HCT116 (cell line): Measurements from ENCODE around the gene LCMT1.

Experiments used
- EGR1 ChIP-seq: IDR thresholded peaks from 2 replicates; pipeline ENCODE4 v1.6.1; 2012; ENCODE audit warnings: low read depth
- EZH2 ChIP-seq: fragments of 200-600 bp; sonication (generic); IDR thresholded peaks from 2 replicates; pipeline ENCODE4 v1.6.1; 2017; ENCODE audit warnings: antibody characterized with exemption, mixed run types
- JUND ChIP-seq: IDR thresholded peaks from 2 replicates; pipeline ENCODE4 v1.6.1; 2012
- POLR2A ChIP-seq: IDR thresholded peaks from 2 replicates; pipeline ENCODE4 v1.7.0; 2011; ENCODE audit warnings: borderline replicate concordance; ENCODE audit not compliant: insufficient read depth, insufficient read length; ENCODE audit errors: extremely low read depth
- POLR2AphosphoS5 ChIP-seq: IDR thresholded peaks from 2 replicates; pipeline ENCODE4 v1.6.1; 2011; ENCODE audit warnings: mild to moderate bottlenecking, low read depth, low read length, moderate library complexity
- RAD21 ChIP-seq: IDR thresholded peaks from 2 replicates; pipeline ENCODE4 v1.6.1; 2012; ENCODE audit warnings: low read depth, mild to moderate bottlenecking
- TCF7L2 ChIP-seq: IDR thresholded peaks from 2 replicates; pipeline ENCODE4 v1.7.0; 2011; ENCODE audit warnings: borderline replicate concordance, inconsistent platforms; ENCODE audit not compliant: insufficient read depth, insufficient read length; ENCODE audit errors: extremely low read depth
- YY1 ChIP-seq: IDR thresholded peaks from 2 replicates; pipeline ENCODE4 v1.6.1; 2011; ENCODE audit warnings: low read length, low read depth, moderate library complexity, mild to moderate bottlenecking; ENCODE audit not compliant: insufficient replicate concordance; ENCODE audit errors: extremely low read depth
- TF ChIP-seq, protein P1 (sequence below), 3 experiments: fragments of 200-600 bp in 1 of 3; sonication (generic) in 1 of 3; IDR thresholded peaks in 2 of 3; conservative IDR thresholded peaks in 1 of 3; 2 replicates each; pipeline ENCODE4 v1.5.1; 2012 to 2017; ENCODE audit warnings: low read depth in 2 of 3, low read length in 2 of 3, antibody characterized with exemption in 1 of 3, borderline replicate concordance in 1 of 3, control low read depth in 1 of 3, mild to moderate bottlenecking in 1 of 3, mixed read lengths in 1 of 3, mixed run types in 1 of 3, moderate library complexity in 1 of 3; ENCODE audit not compliant: insufficient read depth in 1 of 3
- TF ChIP-seq, protein P2 (sequence below): IDR thresholded peaks from 2 replicates; pipeline ENCODE4 v1.6.1; 2012; ENCODE audit warnings: low read depth

DNA sequence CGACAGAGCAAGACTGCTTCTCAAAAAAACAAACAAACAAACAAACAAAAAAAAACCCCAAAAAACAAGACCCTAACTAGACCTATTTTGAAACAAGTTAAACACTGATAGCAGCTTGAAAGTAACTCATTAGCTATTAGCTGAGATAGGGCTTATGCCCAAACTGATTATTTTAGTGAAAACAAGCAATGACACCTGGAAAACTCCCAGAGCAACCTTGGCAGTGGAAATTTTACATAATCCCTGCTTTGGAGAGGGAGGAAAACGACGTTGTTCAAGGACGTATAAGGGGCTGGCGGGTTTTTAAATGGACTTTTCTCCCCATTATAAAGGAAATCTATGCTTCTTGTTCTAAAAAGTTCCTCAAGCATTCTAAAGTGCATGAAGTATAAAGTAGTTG, 59.8 kb downstream of the LCMT1 start:
- TF ChIP-seq POLR2A (no peak), EGR1 (no peak), TCF7L2 (no peak), EZH2 (no peak), YY1 (no peak), POLR2AphosphoS5 (no peak), JUND (no peak), RAD21 (no peak)
- TF ChIP-seq, protein P1, sequence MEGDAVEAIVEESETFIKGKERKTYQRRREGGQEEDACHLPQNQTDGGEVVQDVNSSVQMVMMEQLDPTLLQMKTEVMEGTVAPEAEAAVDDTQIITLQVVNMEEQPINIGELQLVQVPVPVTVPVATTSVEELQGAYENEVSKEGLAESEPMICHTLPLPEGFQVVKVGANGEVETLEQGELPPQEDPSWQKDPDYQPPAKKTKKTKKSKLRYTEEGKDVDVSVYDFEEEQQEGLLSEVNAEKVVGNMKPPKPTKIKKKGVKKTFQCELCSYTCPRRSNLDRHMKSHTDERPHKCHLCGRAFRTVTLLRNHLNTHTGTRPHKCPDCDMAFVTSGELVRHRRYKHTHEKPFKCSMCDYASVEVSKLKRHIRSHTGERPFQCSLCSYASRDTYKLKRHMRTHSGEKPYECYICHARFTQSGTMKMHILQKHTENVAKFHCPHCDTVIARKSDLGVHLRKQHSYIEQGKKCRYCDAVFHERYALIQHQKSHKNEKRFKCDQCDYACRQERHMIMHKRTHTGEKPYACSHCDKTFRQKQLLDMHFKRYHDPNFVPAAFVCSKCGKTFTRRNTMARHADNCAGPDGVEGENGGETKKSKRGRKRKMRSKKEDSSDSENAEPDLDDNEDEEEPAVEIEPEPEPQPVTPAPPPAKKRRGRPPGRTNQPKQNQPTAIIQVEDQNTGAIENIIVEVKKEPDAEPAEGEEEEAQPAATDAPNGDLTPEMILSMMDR (IDR thresholded peaks at IDR 0.05 in 2 of 3, conservative IDR thresholded peaks at IDR 0.05 in 1 of 3; ENCODE audit: borderline replicate concordance in 1 of 3, insufficient read depth in 1 of 3, low read depth in 2 of 3, low read length in 2 of 3) = no peak
- TF ChIP-seq, protein P2, sequence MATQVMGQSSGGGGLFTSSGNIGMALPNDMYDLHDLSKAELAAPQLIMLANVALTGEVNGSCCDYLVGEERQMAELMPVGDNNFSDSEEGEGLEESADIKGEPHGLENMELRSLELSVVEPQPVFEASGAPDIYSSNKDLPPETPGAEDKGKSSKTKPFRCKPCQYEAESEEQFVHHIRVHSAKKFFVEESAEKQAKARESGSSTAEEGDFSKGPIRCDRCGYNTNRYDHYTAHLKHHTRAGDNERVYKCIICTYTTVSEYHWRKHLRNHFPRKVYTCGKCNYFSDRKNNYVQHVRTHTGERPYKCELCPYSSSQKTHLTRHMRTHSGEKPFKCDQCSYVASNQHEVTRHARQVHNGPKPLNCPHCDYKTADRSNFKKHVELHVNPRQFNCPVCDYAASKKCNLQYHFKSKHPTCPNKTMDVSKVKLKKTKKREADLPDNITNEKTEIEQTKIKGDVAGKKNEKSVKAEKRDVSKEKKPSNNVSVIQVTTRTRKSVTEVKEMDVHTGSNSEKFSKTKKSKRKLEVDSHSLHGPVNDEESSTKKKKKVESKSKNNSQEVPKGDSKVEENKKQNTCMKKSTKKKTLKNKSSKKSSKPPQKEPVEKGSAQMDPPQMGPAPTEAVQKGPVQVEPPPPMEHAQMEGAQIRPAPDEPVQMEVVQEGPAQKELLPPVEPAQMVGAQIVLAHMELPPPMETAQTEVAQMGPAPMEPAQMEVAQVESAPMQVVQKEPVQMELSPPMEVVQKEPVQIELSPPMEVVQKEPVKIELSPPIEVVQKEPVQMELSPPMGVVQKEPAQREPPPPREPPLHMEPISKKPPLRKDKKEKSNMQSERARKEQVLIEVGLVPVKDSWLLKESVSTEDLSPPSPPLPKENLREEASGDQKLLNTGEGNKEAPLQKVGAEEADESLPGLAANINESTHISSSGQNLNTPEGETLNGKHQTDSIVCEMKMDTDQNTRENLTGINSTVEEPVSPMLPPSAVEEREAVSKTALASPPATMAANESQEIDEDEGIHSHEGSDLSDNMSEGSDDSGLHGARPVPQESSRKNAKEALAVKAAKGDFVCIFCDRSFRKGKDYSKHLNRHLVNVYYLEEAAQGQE = no peak
